CD4-positive, alpha-beta T cell treated with Interleukin-10 for 1 hour (primary cell): ENCODE data around the gene RBP3.
A peak's percentile ranks its signal among the peaks of the same experiment; 100 is the strongest.

Experiments
- DNase-seq: peaks from one replicate; pipeline ENCODE4 v3.0.0-alpha.2; 2020

The RBP3 gene

DNA sequence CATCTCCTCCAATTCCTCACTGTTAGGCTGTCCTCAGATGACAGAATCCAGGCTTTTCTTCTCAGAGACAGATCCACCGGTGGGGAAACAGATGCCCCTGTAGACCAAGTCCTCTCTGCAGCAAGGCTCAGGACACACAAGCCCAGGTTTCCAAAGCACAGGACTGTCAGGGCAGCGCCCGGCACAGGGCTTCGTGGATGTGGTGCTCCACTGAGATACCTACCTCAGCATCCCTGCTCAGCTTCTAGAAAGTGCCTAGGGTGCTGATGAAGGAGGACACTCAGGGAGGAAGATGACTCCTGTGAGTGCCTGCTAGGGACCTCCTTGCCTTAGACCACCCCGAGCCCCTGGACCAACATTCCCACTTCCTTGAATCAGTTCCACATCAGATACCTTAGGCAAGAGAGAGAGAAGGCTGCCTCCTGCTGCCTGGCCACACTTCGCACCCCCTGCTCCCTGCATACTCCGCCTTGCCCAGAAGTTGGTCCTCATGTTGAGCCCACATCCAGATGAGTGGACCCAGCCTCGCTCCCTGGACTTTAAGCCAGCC is 8.9 kb upstream of the RBP3 start:
- DNase-seq: no peak

DNA sequence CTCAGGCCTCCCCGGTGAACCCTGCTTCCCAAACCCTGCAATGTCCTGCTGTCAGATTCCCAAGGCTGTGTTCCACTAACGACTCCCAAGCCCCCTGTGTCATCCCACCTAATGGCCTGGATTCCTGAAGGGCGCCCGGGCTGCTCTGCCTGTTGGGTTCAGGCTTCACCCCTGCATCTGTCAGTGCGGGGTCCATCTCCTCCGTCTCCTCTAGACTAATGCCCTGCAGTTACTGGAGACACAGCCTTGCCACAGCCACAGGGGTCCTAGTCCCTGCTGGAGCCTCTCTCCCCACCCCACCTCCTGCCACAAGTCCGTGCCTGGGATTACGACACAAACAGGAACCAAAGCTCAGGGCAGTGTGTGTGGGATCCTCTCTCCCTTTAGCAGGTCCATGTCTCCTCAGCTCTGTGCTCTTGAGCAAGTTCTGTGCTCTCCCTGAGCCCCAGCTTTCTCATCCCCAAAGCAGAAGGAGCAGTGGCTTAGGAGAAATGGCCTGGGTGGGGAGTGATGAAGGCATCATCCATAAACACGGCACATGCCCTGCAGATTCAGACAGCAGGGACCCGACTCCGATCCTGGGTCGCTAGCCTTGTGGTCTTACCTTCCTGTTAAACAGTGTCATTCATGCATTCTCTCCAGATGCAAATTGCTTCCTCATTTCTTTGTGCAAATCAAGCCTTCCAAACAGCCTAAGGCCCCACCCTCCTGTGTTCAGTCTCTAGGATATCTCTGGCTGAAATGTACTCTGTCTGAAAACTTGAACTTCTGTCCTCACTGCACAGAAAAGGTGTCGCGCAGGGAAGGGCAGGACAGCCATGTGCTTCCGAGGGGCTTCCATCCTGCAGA is 8.2 kb upstream of the RBP3 start:
- no peak for DNase-seq

DNA sequence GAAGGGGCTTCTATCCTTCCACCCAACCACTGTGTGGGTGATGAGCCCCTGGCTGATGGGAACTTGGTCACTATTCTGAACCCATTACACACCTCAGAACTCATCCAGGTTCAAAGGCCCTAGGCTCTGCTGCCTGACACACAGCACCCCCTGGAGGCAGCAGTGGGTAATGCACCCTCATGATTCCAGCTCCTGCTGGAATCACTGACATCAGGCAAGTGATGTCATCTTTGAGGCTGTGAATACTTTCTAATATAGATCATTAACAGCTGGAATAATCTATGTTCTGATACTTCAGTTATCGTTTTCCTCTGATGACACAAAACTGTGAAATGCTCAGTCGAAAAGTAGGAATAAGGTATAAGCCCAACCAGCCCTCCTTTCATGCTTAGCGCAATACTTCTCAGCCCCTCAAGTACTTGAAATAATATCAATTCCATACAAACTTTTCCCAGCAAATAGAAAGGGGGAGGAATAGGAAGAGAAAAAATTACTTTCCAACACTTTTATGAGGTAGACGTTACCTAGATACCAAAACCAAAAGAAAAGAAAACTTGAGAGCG is 7.5 kb upstream of the RBP3 start:
- peak; percentile 61 for DNase-seq

GRCh38 chr10:47344996-47345870 is 2.9 kb upstream of the RBP3 start:
- no peak for DNase-seq

GRCh38 chr10:47346581-47347302 is 1.4 kb upstream of the RBP3 start:
- DNase-seq: no peak

DNA sequence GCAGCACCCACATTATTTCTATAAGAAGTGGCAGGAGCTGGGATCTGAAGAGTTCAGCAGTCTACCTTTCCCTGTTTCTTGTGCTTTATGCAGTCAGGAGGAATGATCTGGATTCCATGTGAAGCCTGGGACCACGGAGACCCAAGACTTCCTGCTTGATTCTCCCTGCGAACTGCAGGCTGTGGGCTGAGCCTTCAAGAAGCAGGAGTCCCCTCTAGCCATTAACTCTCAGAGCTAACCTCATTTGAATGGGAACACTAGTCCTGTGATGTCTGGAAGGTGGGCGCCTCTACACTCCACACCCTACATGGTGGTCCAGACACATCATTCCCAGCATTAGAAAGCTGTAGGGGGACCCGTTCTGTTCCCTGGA is 874 bp upstream of the RBP3 start:
- DNase-seq: no peak

- DNase-seq: no peak
Measured at GRCh38 chr10:47348661-47349470, 703 bp downstream of the RBP3 start.

GRCh38 chr10:47349516-47349915 is 1.4 kb downstream of the RBP3 start:
- no peak for DNase-seq

GRCh38 chr10:47349941-47350371 is 1.8 kb downstream of the RBP3 start:
- DNase-seq: no peak

- no peak for DNase-seq
Measured at GRCh38 chr10:47350671-47351640, 2.8 kb downstream of the RBP3 start.

DNA sequence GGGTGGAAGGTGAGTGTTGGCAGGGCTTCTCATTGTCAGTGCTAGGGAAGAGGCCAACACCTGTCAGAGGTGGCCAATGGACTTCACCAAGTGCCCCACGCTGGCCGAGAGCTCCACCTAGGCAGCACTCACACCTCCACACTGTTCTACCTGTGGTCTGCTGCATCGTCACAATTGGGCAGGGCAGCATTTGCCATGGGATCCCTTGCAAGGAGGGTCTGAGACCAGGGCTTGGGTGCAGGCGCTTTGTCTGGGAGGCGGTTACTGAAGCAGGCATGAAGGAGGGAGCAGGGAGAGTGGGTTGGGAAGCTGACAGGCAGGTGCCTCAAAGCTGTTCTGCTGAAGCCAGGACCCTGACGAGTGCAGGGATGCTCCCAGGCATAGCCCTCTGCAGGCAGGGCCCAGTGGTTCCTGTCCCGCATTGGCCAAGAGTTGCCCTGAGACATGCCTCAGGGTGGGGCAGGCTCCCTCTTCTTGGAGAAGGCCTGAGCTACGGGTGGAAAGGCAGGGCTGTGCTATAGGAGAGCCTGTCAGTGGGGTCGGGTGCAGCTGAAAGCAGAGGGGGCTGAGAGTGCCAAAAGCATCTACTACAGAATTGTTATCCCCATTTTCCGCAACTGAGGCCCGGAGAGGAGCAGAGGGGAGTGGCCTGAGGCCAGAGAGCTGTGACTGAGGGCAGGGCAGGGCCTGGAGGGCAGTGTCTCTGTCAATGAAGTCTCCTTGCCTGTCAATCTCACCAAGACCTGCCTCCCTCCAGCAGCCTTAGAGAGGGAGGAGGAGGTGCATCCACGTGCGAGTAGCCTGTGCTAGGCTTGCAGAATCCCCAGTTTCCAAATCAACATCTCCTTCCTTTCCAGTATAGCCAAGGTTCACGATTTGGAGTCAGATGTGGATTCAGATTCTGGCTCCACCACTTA is 4.0 kb downstream of the RBP3 start:
- DNase-seq: no peak

DNA sequence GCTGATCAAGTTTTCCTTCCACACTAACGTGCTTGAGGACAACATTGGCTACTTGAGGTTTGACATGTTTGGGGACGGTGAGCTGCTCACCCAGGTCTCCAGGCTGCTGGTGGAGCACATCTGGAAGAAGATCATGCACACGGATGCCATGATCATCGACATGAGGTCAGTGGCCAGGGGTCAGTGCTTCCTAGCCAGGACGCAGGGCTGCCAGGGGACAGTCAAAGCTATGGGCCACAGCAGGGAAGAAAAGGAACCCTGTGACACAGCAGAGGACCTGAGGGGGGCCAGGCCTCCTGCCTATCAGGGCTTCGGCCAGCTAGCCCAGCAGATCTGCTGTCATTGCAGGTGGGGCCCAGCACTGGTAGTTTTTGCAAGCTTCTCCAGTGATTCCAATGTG is 5.2 kb downstream of the RBP3 start:
- no peak for DNase-seq

GRCh38 chr10:47354165-47354564 is 6.0 kb downstream of the RBP3 start:
- DNase-seq: no peak

- DNase-seq: no peak
Measured at GRCh38 chr10:47354900-47355299, 6.7 kb downstream of the RBP3 start.

DNA sequence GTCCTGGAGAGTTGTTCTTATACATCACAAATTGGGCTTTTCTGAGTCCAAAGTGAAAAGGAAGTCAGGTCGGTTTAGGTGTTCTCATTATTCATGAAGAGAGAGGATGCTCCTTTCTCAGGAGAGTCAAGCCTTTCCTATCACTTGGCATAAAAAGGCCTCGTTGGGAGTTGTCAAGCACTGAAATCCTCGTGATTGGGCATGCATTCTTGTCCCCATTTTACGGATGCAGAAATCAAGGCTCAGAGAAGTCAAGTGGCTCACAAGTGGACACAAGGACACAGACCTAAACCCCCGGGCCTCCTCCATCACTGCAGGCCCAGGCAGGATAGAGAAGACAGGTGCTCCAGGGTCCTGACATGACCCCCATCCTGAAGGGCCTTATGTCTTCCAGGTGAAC is 8.5 kb downstream of the RBP3 start:
- no peak for DNase-seq

- no peak for DNase-seq
Measured at GRCh38 chr10:47357131-47357582, 9.0 kb downstream of the RBP3 start.

- DNase-seq: no peak
Measured at GRCh38 chr10:47357911-47358310, 9.7 kb downstream of the RBP3 start.

DNA sequence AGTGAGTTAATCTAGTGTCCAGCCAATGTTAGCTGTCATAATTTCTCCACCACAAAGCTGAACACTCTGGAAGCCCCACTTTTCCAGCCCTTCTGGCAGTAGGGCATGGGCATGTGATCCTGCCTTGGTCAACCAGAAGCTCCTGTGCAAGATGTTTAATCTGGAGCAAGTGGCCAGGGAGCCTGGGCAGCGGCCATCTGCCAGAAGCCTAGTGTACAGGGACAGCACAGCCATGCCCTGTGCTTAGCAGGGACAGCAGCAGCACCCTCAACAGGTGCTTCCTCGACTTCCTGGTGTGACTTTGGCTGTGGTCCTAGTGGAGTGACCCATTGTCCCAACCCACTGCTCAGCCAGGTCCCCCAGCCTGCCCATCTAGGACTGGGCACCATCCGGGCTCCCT is 10.3 kb downstream of the RBP3 start:
- DNase-seq: no peak

GRCh38 chr10:47359101-47359500 is 10.9 kb downstream of the RBP3 start:
- no peak for DNase-seq
